HEK293 (cell line): ENCODE results near the gene PLPPR1.

Experiments
- CTCF ChIA-PET: fragments of 350-600 bp; formaldehyde crosslinking; extraction: SDS; loops from one replicate; lab custom pipeline; 2021; ENCODE audit warnings: antibody characterized with exemption; lab: Yijun Ruan, JAX
- POLR2A ChIA-PET: fragments of 300-600 bp; formaldehyde crosslinking; extraction: SDS; loops from one replicate; lab custom pipeline; 2020; ENCODE audit warnings: antibody characterized with exemption, inconsistent platforms; lab: Yijun Ruan, JAX
- H3K27ac ChIP-seq: fragments of 200-500 bp; sonication (Bioruptor generic); 2 replicates; pipeline ENCODE4 v1.5.1; 2014; ENCODE audit warnings: low read depth, low read length, control low read depth, inconsistent platforms; ENCODE audit errors: extremely low read depth
- H3K36me3 ChIP-seq, 2 experiments: fragments of 200-500 bp in 1 of 2; sonication (Bioruptor generic) in 1 of 2; 1 replicate in 1 of 2; 2 replicates in 1 of 2; pipeline ENCODE4 v1.5.1; 2014 to 2017; ENCODE audit warnings: inconsistent platforms in 2 of 2, low read length in 2 of 2; ENCODE audit not compliant: control insufficient read depth in 2 of 2, insufficient read depth in 1 of 2
- H3K4me1 ChIP-seq: fragments of 200-500 bp; sonication (Bioruptor generic); 2 replicates; pipeline ENCODE4 v1.5.1; 2014; ENCODE audit warnings: mild to moderate bottlenecking, low read length, inconsistent platforms; ENCODE audit not compliant: control insufficient read depth, insufficient read depth
- H3K4me3 ChIP-seq: 2 replicates; pipeline ENCODE4 v1.5.1; 2011; ENCODE audit warnings: low read depth, mild to moderate bottlenecking, control low read depth, low read length, moderate library complexity
- H3K9me3 ChIP-seq: fragments of 200-500 bp; sonication (Bioruptor generic); 2 replicates; pipeline ENCODE4 v1.5.1; 2014; ENCODE audit warnings: low read depth, low read length, inconsistent platforms; ENCODE audit not compliant: control insufficient read depth, insufficient read depth
- BCL11A ChIP-seq: fragments of 450-650 bp; formaldehyde crosslinking; IDR thresholded peaks from 2 replicates; pipeline ENCODE4 v1.5.1; 2016; ENCODE audit warnings: low read depth, missing biosample characterization, missing genetic modification characterization
- BCL6B ChIP-seq: fragments of 450-650 bp; formaldehyde crosslinking; IDR thresholded peaks from 2 replicates; pipeline ENCODE4 v1.5.1; 2017; ENCODE audit warnings: missing biosample characterization, missing genetic modification characterization
- HOXC10 ChIP-seq: sonication (generic); formaldehyde crosslinking; IDR thresholded peaks from 2 replicates; pipeline ENCODE4 v1.8.1; 2023; ENCODE audit warnings: mild to moderate bottlenecking, missing genetic modification reagents
- KLF7 ChIP-seq: fragments of 450-650 bp; formaldehyde crosslinking; IDR thresholded peaks from 2 replicates; pipeline ENCODE4 v1.5.1; 2016; ENCODE audit warnings: missing biosample characterization, missing genetic modification characterization, borderline replicate concordance
- KLF9 ChIP-seq: fragments of 450-650 bp; formaldehyde crosslinking; IDR thresholded peaks from 2 replicates; pipeline ENCODE4 v1.5.1; 2016; ENCODE audit warnings: missing biosample characterization, missing genetic modification characterization, low read depth
- OVOL3 ChIP-seq: fragments of 450-650 bp; formaldehyde crosslinking; IDR thresholded peaks from 2 replicates; pipeline ENCODE4 v1.5.1; 2016; ENCODE audit warnings: missing biosample characterization, missing genetic modification characterization
- TSHZ1 ChIP-seq: fragments of 450-650 bp; formaldehyde crosslinking; IDR thresholded peaks from 2 replicates; pipeline ENCODE4 v1.5.1; 2016; ENCODE audit warnings: missing biosample characterization, missing genetic modification characterization, borderline replicate concordance
- ZBTB1 ChIP-seq: fragments of 450-650 bp; formaldehyde crosslinking; IDR thresholded peaks from 2 replicates; pipeline ENCODE4 v1.5.1; 2016; ENCODE audit warnings: missing biosample characterization, missing genetic modification characterization
- ZFP69B ChIP-seq: fragments of 450-650 bp; formaldehyde crosslinking; IDR thresholded peaks from 2 replicates; pipeline ENCODE4 v1.5.1; 2016; ENCODE audit warnings: missing biosample characterization, missing genetic modification characterization
- ZNF114 ChIP-seq: fragments of 450-650 bp; formaldehyde crosslinking; IDR thresholded peaks from 2 replicates; pipeline ENCODE4 v1.5.0; 2017; ENCODE audit warnings: missing biosample characterization, missing genetic modification characterization
- ZNF24 ChIP-seq: fragments of 450-650 bp; formaldehyde crosslinking; IDR thresholded peaks from 2 replicates; pipeline ENCODE4 v1.5.1; 2016; ENCODE audit warnings: missing biosample characterization, missing genetic modification characterization
- ZNF248 ChIP-seq: fragments of 450-650 bp; formaldehyde crosslinking; IDR thresholded peaks from 2 replicates; pipeline ENCODE4 v1.5.1; 2017; ENCODE audit warnings: missing biosample characterization, missing genetic modification characterization
- ZNF302 ChIP-seq: fragments of 450-650 bp; formaldehyde crosslinking; IDR thresholded peaks from 2 replicates; pipeline ENCODE4 v1.5.1; 2016; ENCODE audit warnings: missing biosample characterization, missing genetic modification characterization, low read depth
- ZNF350 ChIP-seq: fragments of 450-650 bp; formaldehyde crosslinking; IDR thresholded peaks from 2 replicates; pipeline ENCODE4 v1.5.0; 2017; ENCODE audit warnings: missing biosample characterization, mild to moderate bottlenecking, missing genetic modification characterization
- ZNF501 ChIP-seq: fragments of 450-650 bp; formaldehyde crosslinking; IDR thresholded peaks from 2 replicates; pipeline ENCODE4 v1.5.1; 2016; ENCODE audit warnings: missing biosample characterization, missing genetic modification characterization
- ZNF558 ChIP-seq: fragments of 450-650 bp; formaldehyde crosslinking; IDR thresholded peaks from 2 replicates; pipeline ENCODE4 v1.5.1; 2016; ENCODE audit warnings: missing biosample characterization, missing genetic modification characterization
- ZNF596 ChIP-seq: fragments of 450-650 bp; IDR thresholded peaks from 2 replicates; pipeline ENCODE4 v1.5.0; 2018; ENCODE audit warnings: missing biosample characterization, mild to moderate bottlenecking, missing genetic modification characterization, moderate library complexity
- ZNF600 ChIP-seq: fragments of 450-650 bp; formaldehyde crosslinking; IDR thresholded peaks from 2 replicates; pipeline ENCODE4 v1.5.1; 2016; ENCODE audit warnings: missing biosample characterization, missing genetic modification characterization
- ZNF660 ChIP-seq: fragments of 450-650 bp; IDR thresholded peaks from 2 replicates; pipeline ENCODE4 v1.5.1; 2018; ENCODE audit warnings: missing biosample characterization, mild to moderate bottlenecking, missing genetic modification characterization
- ZNF692 ChIP-seq: fragments of 450-650 bp; formaldehyde crosslinking; IDR thresholded peaks from 2 replicates; pipeline ENCODE4 v1.5.1; 2016; ENCODE audit warnings: missing biosample characterization, missing genetic modification characterization
- ZNF776 ChIP-seq: fragments of 450-650 bp; formaldehyde crosslinking; IDR thresholded peaks from 2 replicates; pipeline ENCODE4 v1.5.0; 2017; ENCODE audit warnings: missing biosample characterization, missing genetic modification characterization, borderline replicate concordance
- ZNF792 ChIP-seq: fragments of 450-650 bp; formaldehyde crosslinking; IDR thresholded peaks from 2 replicates; pipeline ENCODE4 v1.5.1; 2016; ENCODE audit warnings: missing biosample characterization, missing genetic modification characterization
- ZSCAN18 ChIP-seq: fragments of 450-650 bp; formaldehyde crosslinking; IDR thresholded peaks from 2 replicates; pipeline ENCODE4 v1.5.1; 2016; ENCODE audit warnings: missing biosample characterization, missing genetic modification characterization
- TF ChIP-seq, protein P1 (sequence below): fragments of 450-650 bp; formaldehyde crosslinking; IDR thresholded peaks from 2 replicates; pipeline ENCODE4 v1.5.1; 2016; ENCODE audit warnings: missing biosample characterization, missing genetic modification characterization
- TF ChIP-seq, protein P2 (sequence below): fragments of 450-650 bp; formaldehyde crosslinking; IDR thresholded peaks from 2 replicates; pipeline ENCODE4 v1.5.1; 2016; ENCODE audit warnings: missing biosample characterization, missing genetic modification characterization

Gene PLPPR1

GRCh38 chr9:101064206-101064605 lies 35.7 kb downstream of the PLPPR1 start:
- Histone ChIP-seq H3K9me3 (no peaks in the 10 kb centered on the region), H3K27ac (no peak overlapping the region), H3K4me1 (no peaks in the 10 kb centered on the region), H3K4me3 (no peak overlapping the region), H3K36me3 (no peaks in the 10 kb centered on the region)
- ChIA-PET POLR2A (no interaction called here), CTCF (no interaction called here)
- no peak for TF ChIP-seq ZNF501 (tag by site-specific recombination)
- no peak for TF ChIP-seq ZNF350 (tag by site-specific recombination)
- no peak for TF ChIP-seq BCL6B
- no peak for TF ChIP-seq ZNF600 (tag by site-specific recombination)
- no peak for TF ChIP-seq KLF9
- no peak for TF ChIP-seq ZFP69B
- no peak for TF ChIP-seq ZNF558 (tag by site-specific recombination)
- TF ChIP-seq ZNF792 (tag by site-specific recombination): no peak
- no peak for TF ChIP-seq ZNF692 (tag by site-specific recombination)
- TF ChIP-seq ZNF24 (tag by site-specific recombination): no peak
- no peak for TF ChIP-seq HOXC10 (CRISPR knock-in tag)
- TF ChIP-seq ZBTB1 (tag by site-specific recombination): no peak
- TF ChIP-seq OVOL3 (tag by site-specific recombination): no peak
- TF ChIP-seq TSHZ1 (tag by site-specific recombination): no peak
- no peak for TF ChIP-seq ZNF248 (tag by site-specific recombination)

GRCh38 chr9:101065930-101066329 lies 37.4 kb downstream of the PLPPR1 start:
- H3K27ac ChIP-seq: no peak overlapping the region
- H3K9me3 ChIP-seq: no peaks in the 10 kb centered on the region
- no peaks in the 10 kb centered on the region for H3K36me3 ChIP-seq
- H3K4me3 ChIP-seq: no peak overlapping the region
- H3K4me1 ChIP-seq: no peaks in the 10 kb centered on the region
- POLR2A ChIA-PET: no interaction called here
- no peak for TF ChIP-seq ZNF776
- TF ChIP-seq ZNF660: no peak
- no peak for TF ChIP-seq ZNF596 (tag by site-specific recombination)
- TF ChIP-seq, protein P1, sequence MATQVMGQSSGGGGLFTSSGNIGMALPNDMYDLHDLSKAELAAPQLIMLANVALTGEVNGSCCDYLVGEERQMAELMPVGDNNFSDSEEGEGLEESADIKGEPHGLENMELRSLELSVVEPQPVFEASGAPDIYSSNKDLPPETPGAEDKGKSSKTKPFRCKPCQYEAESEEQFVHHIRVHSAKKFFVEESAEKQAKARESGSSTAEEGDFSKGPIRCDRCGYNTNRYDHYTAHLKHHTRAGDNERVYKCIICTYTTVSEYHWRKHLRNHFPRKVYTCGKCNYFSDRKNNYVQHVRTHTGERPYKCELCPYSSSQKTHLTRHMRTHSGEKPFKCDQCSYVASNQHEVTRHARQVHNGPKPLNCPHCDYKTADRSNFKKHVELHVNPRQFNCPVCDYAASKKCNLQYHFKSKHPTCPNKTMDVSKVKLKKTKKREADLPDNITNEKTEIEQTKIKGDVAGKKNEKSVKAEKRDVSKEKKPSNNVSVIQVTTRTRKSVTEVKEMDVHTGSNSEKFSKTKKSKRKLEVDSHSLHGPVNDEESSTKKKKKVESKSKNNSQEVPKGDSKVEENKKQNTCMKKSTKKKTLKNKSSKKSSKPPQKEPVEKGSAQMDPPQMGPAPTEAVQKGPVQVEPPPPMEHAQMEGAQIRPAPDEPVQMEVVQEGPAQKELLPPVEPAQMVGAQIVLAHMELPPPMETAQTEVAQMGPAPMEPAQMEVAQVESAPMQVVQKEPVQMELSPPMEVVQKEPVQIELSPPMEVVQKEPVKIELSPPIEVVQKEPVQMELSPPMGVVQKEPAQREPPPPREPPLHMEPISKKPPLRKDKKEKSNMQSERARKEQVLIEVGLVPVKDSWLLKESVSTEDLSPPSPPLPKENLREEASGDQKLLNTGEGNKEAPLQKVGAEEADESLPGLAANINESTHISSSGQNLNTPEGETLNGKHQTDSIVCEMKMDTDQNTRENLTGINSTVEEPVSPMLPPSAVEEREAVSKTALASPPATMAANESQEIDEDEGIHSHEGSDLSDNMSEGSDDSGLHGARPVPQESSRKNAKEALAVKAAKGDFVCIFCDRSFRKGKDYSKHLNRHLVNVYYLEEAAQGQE (tag by site-specific recombination): no peak
- no peak for TF ChIP-seq ZNF302 (tag by site-specific recombination)
- no peak for TF ChIP-seq KLF7 (tag by site-specific recombination)
- TF ChIP-seq BCL11A (tag by site-specific recombination): no peak
- TF ChIP-seq, protein P2, sequence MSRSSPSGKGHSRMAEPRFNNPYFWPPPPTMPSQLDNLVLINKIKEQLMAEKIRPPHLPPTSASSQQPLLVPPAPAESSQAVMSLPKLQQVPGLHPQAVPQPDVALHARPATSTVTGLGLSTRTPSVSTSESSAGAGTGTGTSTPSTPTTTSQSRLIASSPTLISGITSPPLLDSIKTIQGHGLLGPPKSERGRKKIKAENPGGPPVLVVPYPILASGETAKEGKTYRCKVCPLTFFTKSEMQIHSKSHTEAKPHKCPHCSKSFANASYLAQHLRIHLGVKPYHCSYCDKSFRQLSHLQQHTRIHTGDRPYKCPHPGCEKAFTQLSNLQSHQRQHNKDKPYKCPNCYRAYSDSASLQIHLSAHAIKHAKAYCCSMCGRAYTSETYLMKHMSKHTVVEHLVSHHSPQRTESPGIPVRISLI (tag by site-specific recombination): no peak
- TF ChIP-seq ZNF248 (tag by site-specific recombination): no peak
- no peak for TF ChIP-seq ZSCAN18 (tag by site-specific recombination)
- TF ChIP-seq ZNF114 (tag by site-specific recombination): no peak
- TF ChIP-seq, all 188 proteins: peak for 0
- CTCF ChIA-PET: no interaction called here
